ENCODE data around the gene DUSP28. TPM values are rescaled to one million over a fixed set of nuclear protein-coding genes. Genes with fewer than 3 reads are reported as not detected.

DUSP28 gene
- total RNA-seq, 4 donors from 2014 or later: 3.4 to 10.8 (median 6.2) TPM

DNA sequence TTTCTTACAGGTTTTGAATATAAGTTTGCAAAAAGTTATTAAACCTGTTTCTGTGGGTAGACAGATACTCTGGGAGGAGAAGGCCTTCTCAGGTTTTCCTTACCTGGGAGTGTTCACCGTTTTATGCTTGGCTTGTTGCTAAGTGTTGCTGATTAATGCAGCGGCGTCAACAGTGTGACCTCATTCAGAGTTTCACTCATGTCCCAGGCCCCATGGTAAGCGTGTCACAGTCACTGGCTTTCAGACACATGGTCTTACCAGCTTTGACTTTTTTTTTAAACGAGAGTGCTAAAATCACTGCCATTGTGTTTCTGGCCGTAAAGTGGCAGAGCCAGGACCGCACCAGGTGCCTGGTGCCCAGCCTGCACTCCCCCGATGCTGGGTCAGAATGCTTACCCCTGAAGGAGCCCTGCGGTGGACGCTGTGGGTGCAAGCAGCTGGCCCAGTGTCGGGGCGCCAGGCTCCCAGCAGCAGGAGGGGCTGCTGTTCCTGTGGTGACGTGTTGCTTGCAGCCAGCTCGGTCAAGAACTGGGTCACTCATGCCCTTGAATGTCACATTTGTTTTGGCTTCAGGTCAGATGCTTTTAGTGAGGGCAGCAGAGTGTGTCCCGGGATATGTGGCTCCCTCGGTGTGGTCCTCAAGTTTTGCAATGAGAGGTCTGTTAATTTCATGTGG, 29.8 kb downstream of the DUSP28 start:
- H3K9me3 ChIP-seq: no peaks in the 10 kb centered on the region
- H3K27ac ChIP-seq: no peak overlapping the region
- H3K27me3 ChIP-seq: no peaks in the 10 kb centered on the region
- H3K36me3 ChIP-seq: peaks cover 0 to 5% (median 0%) of the 10 kb centered on the region in 4 donors
- intact Hi-C loops (cut with DNase I; ENCODE audit: low total_unique reads): no loop called here
- in situ Hi-C loops (cut with MboI; ENCODE audit: low pct_ligation_motif_present in 1 of 4, low pct_unique_long_range_greater_than_20kb in 1 of 4, low sequenced_read_pairs in 3 of 4): no loop called here
- DNase-seq: no peak
- WGBS, 2 donors (ENCODE audit: low coverage in 1 of 2): 87% methylated on average over 16 of the region's 16 CpGs; no CpG with 5 or more reads in 1 of the 2 donors
- peaks cover 17 to 27% (median 22%) of the 10 kb centered on the region in 4 donors for H3K4me1 ChIP-seq
- no peak overlapping the region for H3K4me3 ChIP-seq
- TF ChIP-seq EP300 (IDR thresholded peaks at IDR 0.05; ENCODE audit: low read depth) (no peak), POLR2A (IDR thresholded peaks at IDR 0.05) (no peak), POLR2AphosphoS5 (IDR thresholded peaks at IDR 0.05) (no peak)
- TF ChIP-seq, protein P1, sequence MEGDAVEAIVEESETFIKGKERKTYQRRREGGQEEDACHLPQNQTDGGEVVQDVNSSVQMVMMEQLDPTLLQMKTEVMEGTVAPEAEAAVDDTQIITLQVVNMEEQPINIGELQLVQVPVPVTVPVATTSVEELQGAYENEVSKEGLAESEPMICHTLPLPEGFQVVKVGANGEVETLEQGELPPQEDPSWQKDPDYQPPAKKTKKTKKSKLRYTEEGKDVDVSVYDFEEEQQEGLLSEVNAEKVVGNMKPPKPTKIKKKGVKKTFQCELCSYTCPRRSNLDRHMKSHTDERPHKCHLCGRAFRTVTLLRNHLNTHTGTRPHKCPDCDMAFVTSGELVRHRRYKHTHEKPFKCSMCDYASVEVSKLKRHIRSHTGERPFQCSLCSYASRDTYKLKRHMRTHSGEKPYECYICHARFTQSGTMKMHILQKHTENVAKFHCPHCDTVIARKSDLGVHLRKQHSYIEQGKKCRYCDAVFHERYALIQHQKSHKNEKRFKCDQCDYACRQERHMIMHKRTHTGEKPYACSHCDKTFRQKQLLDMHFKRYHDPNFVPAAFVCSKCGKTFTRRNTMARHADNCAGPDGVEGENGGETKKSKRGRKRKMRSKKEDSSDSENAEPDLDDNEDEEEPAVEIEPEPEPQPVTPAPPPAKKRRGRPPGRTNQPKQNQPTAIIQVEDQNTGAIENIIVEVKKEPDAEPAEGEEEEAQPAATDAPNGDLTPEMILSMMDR (IDR thresholded peaks at IDR 0.05): no peak

DNA sequence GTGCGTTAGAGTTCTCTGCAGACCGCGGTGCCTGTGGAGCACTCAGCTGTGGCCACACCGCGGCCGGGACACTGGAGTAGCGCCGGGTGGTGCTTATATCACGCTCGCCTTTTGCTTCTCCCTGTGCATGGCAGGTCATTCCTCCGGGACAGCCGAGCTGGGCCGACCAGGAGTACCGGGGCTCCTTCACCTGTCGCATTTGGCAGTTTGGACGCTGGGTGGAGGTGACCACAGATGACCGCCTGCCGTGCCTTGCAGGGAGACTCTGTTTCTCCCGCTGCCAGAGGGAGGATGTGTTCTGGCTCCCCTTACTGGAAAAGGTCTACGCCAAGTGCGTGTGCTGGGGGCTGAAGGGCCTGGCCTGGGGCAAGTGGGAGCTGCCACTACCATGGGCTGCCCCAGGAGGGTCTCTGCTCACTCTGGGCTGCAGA, 30.5 kb downstream of the DUSP28 start:
- Histone ChIP-seq H3K4me1 (peaks cover 10 to 20% (median 16%) of the 10 kb centered on the region in 4 donors), H3K4me3 (no peak overlapping the region), H3K36me3 (peaks cover 0 to 5% (median 0%) of the 10 kb centered on the region in 4 donors), H3K27ac (no peak overlapping the region), H3K27me3 (no peaks in the 10 kb centered on the region), H3K9me3 (no peaks in the 10 kb centered on the region)
- intact Hi-C loops (cut with DNase I; ENCODE audit: low total_unique reads) (no loop called here), in situ Hi-C loops (cut with MboI; ENCODE audit: low pct_ligation_motif_present in 1 of 4, low pct_unique_long_range_greater_than_20kb in 1 of 4, low sequenced_read_pairs in 3 of 4) (no loop called here)
- WGBS, 2 donors (ENCODE audit: low coverage in 1 of 2): 99% methylated on average over 21 of the region's 21 CpGs; no CpG with 5 or more reads in 1 of the 2 donors
- DNase-seq: no peak
- TF ChIP-seq, protein P1 (IDR thresholded peaks at IDR 0.05): no peak
- no peak for TF ChIP-seq EP300 (IDR thresholded peaks at IDR 0.05; ENCODE audit: low read depth)
- no peak for TF ChIP-seq POLR2A (IDR thresholded peaks at IDR 0.05)
- TF ChIP-seq POLR2AphosphoS5 (IDR thresholded peaks at IDR 0.05): no peak

DNA sequence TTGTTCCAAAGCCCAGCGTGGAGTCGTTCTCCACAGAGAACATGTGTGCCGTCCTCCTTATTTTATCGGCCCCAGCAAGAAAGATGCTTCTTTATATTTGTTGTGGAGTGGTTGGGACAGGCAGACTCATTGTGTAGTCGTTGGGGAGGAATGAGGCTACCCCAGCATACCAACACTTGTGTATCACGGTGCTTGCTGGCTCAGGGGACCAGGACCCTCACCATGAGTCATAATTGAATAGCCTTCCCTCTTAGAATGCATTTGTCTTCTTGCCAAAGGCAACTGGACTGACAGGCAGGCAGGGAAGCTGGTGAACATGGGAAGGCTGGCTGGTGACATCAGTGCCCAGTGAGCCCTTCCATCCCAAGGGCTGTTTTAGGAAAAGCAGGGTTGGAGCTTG, 31.1 kb downstream of the DUSP28 start:
- intact Hi-C loops (cut with DNase I; ENCODE audit: low total_unique reads): no loop called here
- Histone ChIP-seq H3K4me3 (no peak overlapping the region), H3K36me3 (peaks cover 0 to 5% (median 0%) of the 10 kb centered on the region in 4 donors), H3K9me3 (no peaks in the 10 kb centered on the region), H3K4me1 (peaks cover 10 to 20% (median 15%) of the 10 kb centered on the region in 4 donors), H3K27ac (no peak overlapping the region), H3K27me3 (no peaks in the 10 kb centered on the region)
- no peak for DNase-seq
- 94% methylated on average over 6 of the region's 6 CpGs; no CpG with 5 or more reads in 1 of the 2 donors for WGBS, 2 donors (ENCODE audit: low coverage in 1 of 2)
- TF ChIP-seq EP300 (IDR thresholded peaks at IDR 0.05; ENCODE audit: low read depth): no peak
- TF ChIP-seq, protein P1 (IDR thresholded peaks at IDR 0.05): no peak
- TF ChIP-seq POLR2AphosphoS5 (IDR thresholded peaks at IDR 0.05): no peak
- no peak for TF ChIP-seq POLR2A (IDR thresholded peaks at IDR 0.05)
- in situ Hi-C loops (cut with MboI; ENCODE audit: low pct_ligation_motif_present in 1 of 4, low pct_unique_long_range_greater_than_20kb in 1 of 4, low sequenced_read_pairs in 3 of 4): no loop called here

DNA sequence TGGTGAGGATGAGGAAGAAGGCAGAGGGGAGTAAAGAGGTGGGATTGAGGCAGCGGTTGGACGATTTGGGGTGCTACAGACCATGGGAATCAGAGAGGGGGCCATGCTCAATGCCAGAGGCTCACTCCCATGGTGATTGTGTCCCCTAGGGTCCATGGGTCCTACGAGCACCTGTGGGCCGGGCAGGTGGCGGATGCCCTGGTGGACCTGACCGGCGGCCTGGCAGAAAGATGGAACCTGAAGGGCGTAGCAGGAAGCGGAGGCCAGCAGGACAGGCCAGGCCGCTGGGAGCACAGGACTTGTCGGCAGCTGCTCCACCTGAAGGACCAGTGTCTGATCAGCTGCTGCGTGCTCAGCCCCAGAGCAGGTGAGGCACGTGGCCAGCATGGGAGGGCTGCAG, 31.6 kb downstream of the DUSP28 start:
- no peak for DNase-seq
- in situ Hi-C loops (cut with MboI; ENCODE audit: low pct_ligation_motif_present in 1 of 4, low pct_unique_long_range_greater_than_20kb in 1 of 4, low sequenced_read_pairs in 3 of 4) (no loop called here), intact Hi-C loops (cut with DNase I; ENCODE audit: low total_unique reads) (no loop called here)
- Histone ChIP-seq H3K9me3 (no peaks in the 10 kb centered on the region), H3K36me3 (peaks cover 0 to 5% (median 0%) of the 10 kb centered on the region in 4 donors), H3K27me3 (no peaks in the 10 kb centered on the region), H3K4me1 (peaks cover 10 to 20% (median 15%) of the 10 kb centered on the region in 4 donors), H3K4me3 (no peak overlapping the region), H3K27ac (no peak overlapping the region)
- TF ChIP-seq, protein P1 (IDR thresholded peaks at IDR 0.05): no peak
- no peak for TF ChIP-seq EP300 (IDR thresholded peaks at IDR 0.05; ENCODE audit: low read depth)
- no peak for TF ChIP-seq POLR2A (IDR thresholded peaks at IDR 0.05)
- no peak for TF ChIP-seq POLR2AphosphoS5 (IDR thresholded peaks at IDR 0.05)
- WGBS, 2 donors (ENCODE audit: low coverage in 1 of 2): 94 to 100% methylated on average over 2 to 13 of the region's 13 CpGs

All from transverse colon (tissue), 4 donors.